ENCODE results near the gene CD177.
"Not testable (repeated sequence)": the region's sequence is repeated elsewhere in the genome, so short reads cannot be mapped to it uniquely, and the experiment has no call there.

CD177 gene

DNA sequence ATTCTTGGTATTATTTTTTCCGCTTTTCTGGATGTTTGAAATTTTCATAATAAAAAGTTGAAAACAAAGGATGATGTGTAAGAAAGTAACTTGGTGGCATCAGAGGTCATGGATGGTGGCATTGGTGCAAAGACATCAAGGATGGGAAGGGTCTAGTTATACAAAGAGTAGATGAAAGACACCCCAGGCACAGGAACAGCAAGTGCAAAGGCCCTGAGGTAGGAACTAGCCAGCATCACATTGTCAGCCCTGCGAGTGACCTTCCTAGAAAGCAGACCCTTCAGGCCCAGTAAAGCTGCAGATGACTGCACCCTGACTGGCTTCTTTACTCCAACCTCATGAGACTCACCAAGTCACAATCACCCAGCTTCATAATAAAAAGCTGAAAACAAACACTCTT, 17.0 kb upstream of the CD177 start:
- DNase-seq: not testable (repeated sequence)

GRCh38 chr19:43337737-43338136, 15.7 kb upstream of the CD177 start:
- no peak for DNase-seq

GRCh38 chr19:43338530-43338929, 15.0 kb upstream of the CD177 start:
- no peak for DNase-seq

DNA sequence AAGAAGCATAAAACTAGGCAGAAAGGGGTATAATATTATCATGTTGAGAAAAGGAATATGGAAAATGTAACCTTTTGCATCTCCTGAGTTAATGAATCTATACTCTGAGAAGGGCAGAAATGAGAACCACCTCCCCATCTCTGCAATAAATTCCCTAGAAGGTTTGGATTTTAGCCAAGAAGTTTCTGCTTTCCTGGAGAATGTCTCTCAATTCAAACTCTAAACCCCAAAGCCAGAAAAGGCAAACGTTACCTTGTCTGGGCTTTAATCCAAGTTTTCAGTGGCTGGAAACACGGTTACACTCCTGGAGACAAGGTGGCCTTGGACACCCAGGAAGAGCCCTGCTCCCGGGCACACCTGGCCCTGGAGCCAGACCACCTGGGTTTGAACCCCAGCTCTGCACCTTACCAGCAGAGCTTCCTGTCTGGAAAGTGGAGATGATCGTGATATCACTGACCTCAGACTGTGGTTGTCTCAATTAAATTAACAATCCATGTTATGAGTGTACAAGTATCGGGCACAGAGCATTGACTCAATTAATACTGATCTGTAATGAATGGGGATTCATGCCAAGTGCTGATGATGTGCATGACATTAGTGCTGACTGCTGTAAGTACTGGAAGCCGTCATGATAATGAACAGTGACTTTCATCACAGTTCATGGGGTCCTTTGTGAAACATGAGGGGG, 14.1 kb upstream of the CD177 start:
- DNase-seq: not testable (repeated sequence)

- not testable (repeated sequence) for DNase-seq
These were observed 13.4 kb upstream of the CD177 start for GRCh38 chr19:43340101-43340500.

DNA sequence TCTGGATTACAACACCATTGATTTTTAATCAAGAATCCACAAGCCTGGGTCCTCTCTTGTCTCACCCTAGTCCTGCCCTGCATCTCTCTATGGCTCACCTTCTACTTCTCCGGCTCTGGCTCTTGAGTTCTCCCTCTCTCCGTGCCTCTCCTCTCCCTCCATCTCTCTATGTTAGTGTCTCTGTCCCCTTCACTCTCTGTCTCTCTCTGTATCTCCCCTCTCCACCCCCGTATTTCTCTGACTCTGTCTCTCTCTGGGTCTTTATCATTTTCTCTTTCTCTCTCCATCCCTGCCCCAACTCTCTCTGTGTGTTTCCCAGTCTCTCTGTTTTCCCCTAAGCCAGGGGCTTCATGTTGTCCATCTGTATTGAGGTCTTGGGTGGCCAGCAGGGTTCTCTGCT, 12.4 kb upstream of the CD177 start:
- DNase-seq: not testable (repeated sequence)

GRCh38 chr19:43342104-43342503, 11.4 kb upstream of the CD177 start:
- not testable (repeated sequence) for DNase-seq

DNA sequence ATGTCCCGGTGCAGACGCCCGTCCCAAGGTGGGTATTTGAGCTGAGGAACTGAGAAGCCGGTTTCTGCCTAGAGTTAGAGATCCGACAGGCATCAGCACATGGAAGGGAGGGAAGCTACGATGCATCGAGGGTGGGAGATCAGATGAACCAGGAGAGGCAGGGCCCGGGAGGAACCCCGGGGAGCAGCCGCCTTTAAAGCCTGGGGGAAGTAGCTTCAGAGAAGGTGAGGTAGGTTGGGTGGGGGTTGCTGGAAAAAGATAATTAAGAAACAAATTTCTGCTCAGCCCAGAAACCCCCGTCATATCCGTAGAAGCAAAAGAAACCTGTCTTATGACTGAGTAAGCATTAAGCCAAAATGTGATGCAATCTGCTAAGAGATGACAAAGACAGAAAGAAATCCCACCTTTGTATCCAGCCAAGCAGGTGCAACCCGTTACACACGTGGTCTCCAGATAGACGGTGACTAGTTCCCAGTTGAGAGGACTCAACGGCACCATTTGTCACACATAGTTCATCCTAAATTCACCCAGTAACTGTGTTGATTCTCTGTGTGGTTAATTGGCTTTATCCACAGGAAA, 9.1 kb upstream of the CD177 start:
- not testable (repeated sequence) for DNase-seq

DNA sequence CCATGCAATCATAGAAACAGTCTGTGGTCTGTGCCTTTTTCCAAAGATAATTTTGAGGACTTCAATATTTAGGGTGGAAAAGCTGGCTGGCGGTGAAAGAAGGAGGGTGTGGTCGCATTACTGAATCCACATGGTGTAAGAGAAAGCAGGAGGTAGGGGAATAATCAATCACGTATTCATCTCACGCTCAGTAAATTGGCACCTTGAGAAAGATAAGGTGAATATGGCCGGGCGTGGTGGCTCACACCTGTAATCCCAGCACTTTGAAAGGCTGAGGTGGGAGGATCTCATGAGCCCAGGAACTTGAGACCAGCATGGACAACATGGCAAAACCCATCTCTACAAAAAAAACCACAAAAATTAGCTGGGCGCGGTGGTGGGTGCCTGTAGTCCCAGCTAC, 3.7 kb upstream of the CD177 start:
- DNase-seq: not testable (repeated sequence)

- DNase-seq: no peak
These were observed 1.3 kb upstream of the CD177 start for GRCh38 chr19:43351998-43352746.

- no peak for DNase-seq
These were observed 780 bp downstream of the CD177 start for GRCh38 chr19:43354305-43354627.

- DNase-seq: not testable (repeated sequence)
These were observed 3.3 kb downstream of the CD177 start for GRCh38 chr19:43356749-43357148.

GRCh38 chr19:43362179-43362578, 8.7 kb downstream of the CD177 start:
- no peak for DNase-seq

GRCh38 chr19:43362745-43363144, 9.3 kb downstream of the CD177 start:
- no peak for DNase-seq

DNA sequence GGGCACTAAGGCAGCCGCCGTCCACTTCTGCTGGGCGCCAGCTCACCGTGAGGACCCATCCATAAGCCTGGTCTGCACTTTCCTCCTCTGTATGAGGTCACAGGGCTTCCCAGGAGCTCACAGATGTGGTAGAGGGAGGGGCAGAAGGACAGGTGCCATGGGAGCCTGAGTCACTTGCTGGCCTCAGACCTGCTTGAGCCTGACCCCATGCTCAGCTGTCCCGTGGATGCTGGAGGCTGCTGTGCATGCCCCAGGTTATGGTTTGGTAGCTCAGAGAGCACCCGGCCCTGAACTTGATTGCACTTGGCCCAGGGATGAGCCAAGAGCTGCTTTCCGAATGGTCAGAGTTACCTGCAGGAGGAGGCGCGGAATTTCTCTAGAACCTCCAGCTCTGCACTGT, 12.2 kb downstream of the CD177 start:
- DNase-seq: not testable (repeated sequence)

DNA sequence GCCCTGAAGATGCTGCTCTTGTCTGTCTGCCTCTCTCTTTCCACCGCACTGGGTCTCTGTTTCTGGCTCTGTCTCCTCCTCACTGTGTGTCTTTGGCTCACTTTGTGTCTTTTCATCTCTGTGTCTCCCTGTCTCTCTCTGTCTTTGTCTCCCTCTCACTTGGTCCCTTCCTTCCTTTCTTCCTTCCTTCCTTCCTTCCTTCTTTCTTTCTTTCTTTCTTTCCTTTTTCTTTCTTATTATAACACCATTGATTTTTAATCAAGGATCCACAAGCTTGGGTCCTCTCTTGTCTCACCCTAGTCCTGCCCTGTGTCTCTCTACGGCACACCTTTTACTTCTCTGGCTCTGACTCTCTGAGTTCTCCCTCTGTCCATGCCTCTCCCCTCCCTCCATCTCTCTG, 14.3 kb downstream of the CD177 start:
- no peak for DNase-seq

GRCh38 chr19:43368897-43369296, 15.4 kb downstream of the CD177 start:
- DNase-seq: not testable (repeated sequence)

DNA sequence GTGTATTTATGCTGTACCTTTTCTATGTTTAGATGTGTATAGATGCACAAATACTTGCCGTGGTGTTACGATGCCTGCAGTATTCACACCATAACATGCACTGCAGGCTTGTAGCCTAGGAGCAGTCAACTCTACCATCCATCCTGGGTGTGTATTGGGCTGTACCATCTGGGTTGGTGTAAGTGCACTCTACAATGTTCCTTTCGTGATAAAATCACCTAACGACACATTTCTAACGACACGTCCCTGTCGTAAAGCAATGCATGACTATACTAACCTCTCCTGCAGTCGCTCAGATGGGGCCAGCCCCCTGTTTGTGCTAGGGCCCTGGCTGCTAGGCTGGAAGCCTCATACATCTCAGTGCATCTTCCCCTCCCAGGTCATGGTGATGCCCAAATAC, 18.4 kb downstream of the CD177 start:
- DNase-seq: no peak

DNA sequence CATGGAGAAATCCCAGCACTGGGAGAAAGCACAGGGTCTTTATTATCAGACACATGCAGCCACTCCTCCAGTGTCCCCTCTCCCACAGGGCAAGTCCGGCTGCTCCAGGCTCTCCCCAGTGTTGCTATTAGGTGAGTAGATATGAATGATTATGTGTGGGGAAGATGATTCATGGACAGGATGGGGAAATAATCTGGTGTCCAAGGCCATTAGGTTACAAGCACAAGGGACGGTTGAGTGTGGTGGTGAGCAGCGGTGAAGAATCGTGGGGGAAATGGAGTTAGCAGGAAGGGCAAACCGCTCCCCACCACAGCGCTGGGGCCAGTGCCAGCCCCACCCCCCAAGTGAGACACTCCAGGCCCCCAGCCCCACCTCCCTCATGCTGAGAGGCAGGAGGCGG, 19.0 kb downstream of the CD177 start:
- DNase-seq: no peak

GRCh38 chr19:43377624-43378023, 24.1 kb downstream of the CD177 start:
- DNase-seq: not testable (repeated sequence)

DNA sequence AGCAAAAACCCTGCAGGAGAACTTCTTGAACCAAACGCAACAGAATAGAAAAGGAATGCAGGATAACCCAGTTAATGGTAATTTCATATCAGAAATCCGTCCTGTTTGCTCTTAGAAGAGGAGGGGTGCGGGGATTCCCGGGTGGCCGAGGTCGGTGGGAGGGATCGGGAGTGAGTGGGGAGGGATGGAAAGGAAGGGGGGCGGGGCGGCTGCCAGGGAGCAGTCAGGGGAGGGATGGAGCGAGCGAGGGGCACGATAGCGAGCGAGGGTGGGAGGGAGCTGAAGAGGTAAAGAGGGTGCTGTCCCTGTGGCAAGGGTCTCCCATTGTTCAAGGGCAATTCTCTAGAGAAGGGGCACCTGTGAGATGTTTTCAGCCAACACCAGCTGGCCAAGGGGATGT, 26.5 kb downstream of the CD177 start:
- no peak for DNase-seq

DNA sequence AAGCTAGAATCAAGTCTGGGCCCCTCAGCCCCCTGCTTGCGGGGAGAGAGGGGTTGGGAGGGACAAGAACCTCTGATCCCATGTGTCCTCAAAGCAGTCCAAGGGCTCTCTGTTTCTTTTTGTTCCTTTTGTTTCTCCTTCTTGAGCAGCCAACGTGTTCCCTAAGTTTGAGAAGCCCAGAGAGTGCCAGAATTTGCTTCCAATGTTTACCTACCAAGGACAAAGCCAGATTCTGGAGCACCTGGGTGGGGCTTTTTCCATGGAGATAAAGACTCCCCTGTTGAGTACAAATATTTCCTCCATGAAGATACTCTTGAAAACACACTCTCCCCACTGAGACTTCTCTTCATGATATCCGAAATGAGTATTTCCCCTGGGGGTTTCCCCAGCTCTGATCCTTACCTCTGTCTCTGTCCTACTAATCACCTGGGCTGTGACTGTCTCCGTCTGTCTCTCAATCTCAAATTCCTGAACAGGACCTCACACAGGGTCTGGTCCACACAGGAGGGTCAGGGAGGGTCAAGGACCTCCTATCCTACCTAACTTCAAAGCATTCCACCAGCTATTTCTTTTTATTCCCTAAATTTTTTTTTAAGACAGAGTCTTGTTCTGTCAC, 27.4 kb downstream of the CD177 start:
- no peak for DNase-seq

DNA sequence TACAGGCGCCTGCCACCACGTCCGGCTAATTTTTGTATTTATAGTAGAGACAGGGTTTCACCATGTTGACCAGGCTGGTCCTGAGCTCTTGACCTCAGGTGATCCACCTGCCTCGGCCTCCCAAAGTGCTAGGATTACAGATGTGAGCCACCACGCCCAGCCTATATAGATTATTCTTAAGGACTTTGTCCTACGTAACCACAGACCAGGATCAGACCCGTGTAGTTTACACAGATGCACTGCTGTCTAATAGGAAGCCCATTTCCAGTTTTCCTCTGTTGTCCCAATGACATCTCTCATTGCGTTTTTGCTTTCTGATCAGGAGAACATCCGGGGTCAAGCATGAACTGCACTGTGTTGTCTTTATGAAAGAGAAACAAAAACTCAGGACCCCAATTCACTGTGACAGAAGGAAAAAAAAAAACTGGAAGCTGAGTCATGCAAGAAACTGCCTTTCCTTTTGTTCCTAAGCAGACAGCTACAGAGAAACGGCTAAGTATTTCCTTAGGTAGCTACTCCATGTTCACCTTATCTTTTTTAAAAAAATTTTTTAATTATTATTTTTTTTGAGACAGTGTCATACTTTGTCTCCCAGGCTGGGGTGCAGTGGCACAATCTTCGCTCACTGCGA, 29.2 kb downstream of the CD177 start:
- not testable (repeated sequence) for DNase-seq

Data from activated CD4-positive, CD25-positive, alpha-beta regulatory T cell (primary cell).